Gastroesophageal sphincter (tissue), 4 donors: ENCODE results near the gene LHFPL2. TPM values are rescaled to one million over a fixed set of nuclear protein-coding genes. Genes with fewer than 3 reads are reported as not detected.

Source experiments
- ATAC-seq: fragments of 150-250 bp; one replicate; pipeline ENCODE4 v1.9.1; 2016; ENCODE audit warnings: mild to moderate bottlenecking, moderate library complexity
- H3K27ac ChIP-seq, 4 donors: fragments of 200-600 bp; sonication (generic) in 3 of 4; 1 replicate in 3 of 4; 2 replicates in 1 of 4; pipeline ENCODE4 v1.5.1; 2016 to 2019
- H3K27me3 ChIP-seq: fragments of 200-600 bp; sonication (generic); one replicate; pipeline ENCODE4 v1.5.1; 2019
- H3K36me3 ChIP-seq, 2 donors: fragments of 200-600 bp; sonication (generic); one replicate each; pipeline ENCODE4 v1.5.1; 2019; ENCODE audit warnings: control low read depth in 1 of 2
- H3K4me1 ChIP-seq, 3 donors: fragments of 200-600 bp; sonication (generic); 1 replicate in 2 of 3; 2 replicates in 1 of 3; pipeline ENCODE4 v1.5.1; 2016 to 2019; ENCODE audit warnings: control low read depth in 2 of 3
- H3K4me3 ChIP-seq, 2 donors: fragments of 200-600 bp; sonication (generic); one replicate each; pipeline ENCODE4 v1.5.1; 2019; ENCODE audit warnings: mild to moderate bottlenecking in 1 of 2, moderate library complexity in 1 of 2
- H3K9me3 ChIP-seq, 3 donors: fragments of 200-600 bp; sonication (generic); one replicate each; pipeline ENCODE4 v1.5.1; 2017 to 2019; ENCODE audit warnings: control low read depth in 2 of 3
- CTCF ChIP-seq, 4 experiments: fragments of 200-600 bp in 2 of 4; fragments of 450-650 bp in 2 of 4; sonication (generic) in 1 of 4; IDR thresholded peaks; one replicate each; pipeline ENCODE4 v1.5.1; 2017 to 2019; ENCODE audit warnings: antibody characterized with exemption in 4 of 4, mild to moderate bottlenecking in 2 of 4, moderate library complexity in 2 of 4
- EP300 ChIP-seq: sonication (generic); formaldehyde crosslinking; IDR thresholded peaks from one replicate; pipeline ENCODE4 v1.6.1; 2017; ENCODE audit warnings: antibody characterized with exemption, mild to moderate bottlenecking
- POLR2A ChIP-seq, 2 donors: fragments of 450-650 bp; IDR thresholded peaks; one replicate each; pipeline ENCODE4 v1.6.1; 2017; ENCODE audit warnings: antibody characterized with exemption in 2 of 2, mild to moderate bottlenecking in 2 of 2, moderate library complexity in 1 of 2
- POLR2AphosphoS5 ChIP-seq: sonication (generic); formaldehyde crosslinking; IDR thresholded peaks from one replicate; pipeline ENCODE4 v1.6.1; 2017; ENCODE audit warnings: antibody characterized with exemption
- WGBS, 2 donors: methylation state at CpG; one replicate each; pipeline ENCODE4 v1.1.5; 2018; ENCODE audit warnings: low coverage in 1 of 2; 5-methylcytosine and 5-hydroxymethylcytosine counted together
- total RNA-seq, 4 donors: library from RNA; depleted of rRNA; stranded (reverse); fragments of >200 nt; gene quantifications; one replicate each; pipeline ENCODE4 v1.1.0, GENCODE V29; 2016

Gene LHFPL2
- total RNA-seq, 4 donors from 2014 or later = 14.9 to 44.2 (median 39.3) TPM

GRCh38 chr5:78634634-78635033 is 13.9 kb downstream of the LHFPL2 start:
- H3K4me1 ChIP-seq = peaks cover 0 to 48% (median 19%) of the 10 kb centered on the region in 3 donors

GRCh38 chr5:78634229-78634628 is 14.3 kb downstream of the LHFPL2 start:
- H3K36me3 ChIP-seq = peaks cover 0 to 35% of the 10 kb centered on the region in 2 donors
- no peaks in the 10 kb centered on the region for H3K27me3 ChIP-seq
- H3K4me3 ChIP-seq = no peak overlapping the region
- TF ChIP-seq CTCF (IDR thresholded peaks at IDR 0.05) (no peak), POLR2A (IDR thresholded peaks at IDR 0.05) (no peak), POLR2AphosphoS5 (no peak), EP300 (no peak)
- H3K9me3 ChIP-seq = no peaks in the 10 kb centered on the region
- H3K4me1 ChIP-seq = peaks cover 0 to 46% (median 15%) of the 10 kb centered on the region in 3 donors
- no peak for ATAC-seq
- H3K27ac ChIP-seq = no peak overlapping the region
- WGBS, 2 donors = 93 to 95% methylated on average over 3 to 4 of the region's 5 CpGs

More at GRCh38 chr5:78634634-78635033, 13.9 kb downstream of the LHFPL2 start:
- Histone ChIP-seq H3K36me3 (peaks cover 0 to 34% of the 10 kb centered on the region in 2 donors), H3K4me3 (no peak overlapping the region), H3K27me3 (no peaks in the 10 kb centered on the region), H3K27ac (no peak overlapping the region), H3K9me3 (no peaks in the 10 kb centered on the region)
- ATAC-seq = no peak
- WGBS, 2 donors = 78 to 82% methylated on average over 3 of the region's 3 CpGs
- TF ChIP-seq CTCF (IDR thresholded peaks at IDR 0.05) (no peak), EP300 (no peak), POLR2A (IDR thresholded peaks at IDR 0.05) (no peak), POLR2AphosphoS5 (no peak)

GRCh38 chr5:78633700-78634099 is 14.9 kb downstream of the LHFPL2 start:
- Histone ChIP-seq H3K36me3 (peaks cover 0 to 35% of the 10 kb centered on the region in 2 donors), H3K27me3 (no peaks in the 10 kb centered on the region), H3K9me3 (no peaks in the 10 kb centered on the region), H3K4me1 (peaks cover 0 to 46% (median 11%) of the 10 kb centered on the region in 3 donors), H3K4me3 (no peak overlapping the region), H3K27ac (no peak overlapping the region)
- ATAC-seq = no peak
- no peak for TF ChIP-seq EP300
- no peak for TF ChIP-seq POLR2A (IDR thresholded peaks at IDR 0.05)
- TF ChIP-seq POLR2AphosphoS5 = no peak
- TF ChIP-seq CTCF (IDR thresholded peaks at IDR 0.05) = no peak
- 57 to 58% methylated on average over 1 to 2 of the region's 2 CpGs for WGBS, 2 donors

DNA sequence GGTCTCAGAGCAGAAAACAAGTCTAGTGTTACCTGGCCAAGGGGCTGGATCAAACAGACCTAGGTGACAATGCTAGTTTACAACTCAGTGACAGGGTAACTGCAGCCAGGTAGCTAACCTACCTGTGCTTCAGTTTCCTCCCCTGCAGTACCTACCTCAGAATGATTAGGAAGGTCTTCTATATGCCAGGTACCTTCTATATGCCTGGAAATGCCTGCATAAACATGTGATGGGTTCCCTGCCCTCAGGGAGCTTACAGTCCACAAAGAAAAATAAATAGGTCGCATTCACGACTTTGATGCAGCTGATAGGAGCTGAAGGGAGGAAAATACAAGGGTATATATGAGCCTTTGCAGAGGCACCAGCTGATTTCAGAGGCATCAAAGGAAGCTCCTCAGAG is 16.1 kb downstream of the LHFPL2 start:
- Histone ChIP-seq H3K9me3 (no peaks in the 10 kb centered on the region), H3K4me3 (no peak overlapping the region), H3K27ac (no peak overlapping the region), H3K4me1 (peaks cover 0 to 46% (median 14%) of the 10 kb centered on the region in 3 donors), H3K36me3 (peaks cover 0 to 35% of the 10 kb centered on the region in 2 donors), H3K27me3 (no peaks in the 10 kb centered on the region)
- no peak for TF ChIP-seq EP300
- no peak for TF ChIP-seq POLR2A (IDR thresholded peaks at IDR 0.05)
- TF ChIP-seq POLR2AphosphoS5 = no peak
- no peak for TF ChIP-seq CTCF (IDR thresholded peaks at IDR 0.05)
- ATAC-seq = no peak
- 92% methylated on average over 2 of the region's 2 CpGs; no CpG with 5 or more reads in 1 of the 2 donors for WGBS, 2 donors

GRCh38 chr5:78631931-78632330 is 16.6 kb downstream of the LHFPL2 start:
- Histone ChIP-seq H3K4me3 (no peak overlapping the region), H3K9me3 (no peaks in the 10 kb centered on the region), H3K27ac (no peak overlapping the region), H3K4me1 (peaks cover 0 to 46% (median 16%) of the 10 kb centered on the region in 3 donors), H3K27me3 (no peaks in the 10 kb centered on the region), H3K36me3 (peaks cover 0 to 35% of the 10 kb centered on the region in 2 donors)
- no peak for ATAC-seq
- WGBS, 2 donors = 100% methylated on average over 1 of the region's 2 CpGs
- TF ChIP-seq CTCF (IDR thresholded peaks at IDR 0.05) (no peak), POLR2AphosphoS5 (no peak), EP300 (no peak), POLR2A (IDR thresholded peaks at IDR 0.05) (no peak)
